Inferior parietal cortex (tissue), 1 donor: ENCODE measurements around the gene DAD1.
A peak's percentile ranks its signal among the peaks of the same experiment; 100 is the strongest.
"Not testable (repeated sequence)": the region's sequence is repeated elsewhere in the genome, so short reads cannot be mapped to it uniquely, and the experiment has no call there.

Experiments
- DNase-seq: peaks from one replicate; pipeline ENCODE4 v3.0.0-alpha.2; 2016; ENCODE audit errors: extremely low spot score

The DAD1 gene

GRCh38 chr14:22567437-22567836, 21.6 kb downstream of the DAD1 start:
- no peak for DNase-seq

- DNase-seq: no peak
Measured at GRCh38 chr14:22566845-22567244, 22.2 kb downstream of the DAD1 start.

- not testable (repeated sequence) for DNase-seq
Measured at GRCh38 chr14:22566266-22566665, 22.8 kb downstream of the DAD1 start.

GRCh38 chr14:22565391-22565945, 23.6 kb downstream of the DAD1 start:
- DNase-seq: no peak

GRCh38 chr14:22564463-22564862, 24.6 kb downstream of the DAD1 start:
- DNase-seq: no peak

GRCh38 chr14:22563987-22564386, 25.0 kb downstream of the DAD1 start:
- no peak for DNase-seq

- DNase-seq: no peak
Measured at GRCh38 chr14:22561661-22562579, 27.1 kb downstream of the DAD1 start.

GRCh38 chr14:22561366-22561660, 27.7 kb downstream of the DAD1 start:
- DNase-seq: no peak

- no peak for DNase-seq
Measured at GRCh38 chr14:22560662-22561365, 28.2 kb downstream of the DAD1 start.

GRCh38 chr14:22559041-22559440, 30.0 kb downstream of the DAD1 start:
- no peak for DNase-seq

- DNase-seq: no peak
Measured at GRCh38 chr14:22558221-22558913, 30.7 kb downstream of the DAD1 start.

- no peak for DNase-seq
Measured at GRCh38 chr14:22557846-22558220, 31.2 kb downstream of the DAD1 start.

- DNase-seq: peak; percentile 71
Measured at GRCh38 chr14:22556990-22557623, 31.9 kb downstream of the DAD1 start.

GRCh38 chr14:22556021-22556989, 32.7 kb downstream of the DAD1 start:
- DNase-seq: no peak

- no peak for DNase-seq
Measured at GRCh38 chr14:22555384-22556011, 33.5 kb downstream of the DAD1 start.

GRCh38 chr14:22554498-22555383, 34.3 kb downstream of the DAD1 start:
- DNase-seq: no peak

GRCh38 chr14:22553861-22554497, 35.0 kb downstream of the DAD1 start:
- not testable (repeated sequence) for DNase-seq

GRCh38 chr14:22553445-22553844, 35.6 kb downstream of the DAD1 start:
- DNase-seq: no peak

- no peak for DNase-seq
Measured at GRCh38 chr14:22552827-22553076, 36.3 kb downstream of the DAD1 start.
